ENCODE results near the gene TSN. TPM values are rescaled to one million over a fixed set of nuclear protein-coding genes. Genes with fewer than 3 reads are reported as not detected.

The TSN gene
- total RNA-seq, 1 experiment from 2014 or later: 91.5 TPM

GRCh38 chr2:121776361-121776760 lies 20.9 kb downstream of the TSN start:
- DNase-seq (ENCODE audit: low read depth, low spot score): no peak
- H3K79me2 ChIP-seq (ENCODE audit: insufficient read depth, low read length): no peaks in the 10 kb centered on the region
- TF ChIP-seq EZH2phosphoT487 (IDR thresholded peaks at IDR 0.05; ENCODE audit: borderline replicate concordance) (no peak), TCF7L2 (IDR thresholded peaks at IDR 0.05; ENCODE audit: borderline replicate concordance, extremely low read depth, insufficient read depth, insufficient read length) (no peak), YY1 (IDR thresholded peaks at IDR 0.05; ENCODE audit: extremely low read depth, insufficient replicate concordance, low read depth, low read length) (no peak), CBX3 (IDR thresholded peaks at IDR 0.05; ENCODE audit: low read depth) (no peak), ATF3 (IDR thresholded peaks at IDR 0.05) (no peak), ZBTB33 (IDR thresholded peaks at IDR 0.05; ENCODE audit: extremely low read depth, insufficient replicate concordance, low read length) (no peak), FOSL1 (IDR thresholded peaks at IDR 0.05; ENCODE audit: low read depth) (no peak), POLR2AphosphoS5 (IDR thresholded peaks at IDR 0.05; ENCODE audit: low read depth, low read length) (no peak), ZFX (IDR thresholded peaks at IDR 0.05) (no peak), EZH2 (IDR thresholded peaks at IDR 0.05) (no peak), RAD21 (IDR thresholded peaks at IDR 0.05; ENCODE audit: low read depth) (no peak), ZNF274 (IDR thresholded peaks at IDR 0.05; ENCODE audit: low read depth, low read length) (no peak), SP1 (IDR thresholded peaks at IDR 0.05; ENCODE audit: low read depth) (no peak), JUND (IDR thresholded peaks at IDR 0.05) (no peak), POLR2A (IDR thresholded peaks at IDR 0.05; ENCODE audit: borderline replicate concordance, extremely low read depth, insufficient read depth, insufficient read length) (no peak), SIN3A (IDR thresholded peaks at IDR 0.05; ENCODE audit: low read depth) (no peak), ELF1 (IDR thresholded peaks at IDR 0.05; ENCODE audit: borderline replicate concordance, low read depth) (no peak), CEBPB (IDR thresholded peaks at IDR 0.05; ENCODE audit: low read depth) (no peak)
- no peaks in the 10 kb centered on the region for H4K20me1 ChIP-seq (ENCODE audit: insufficient read depth)
- no peak overlapping the region for H3K4me3 ChIP-seq (replicated peaks in 1 of 2; ENCODE audit: low read depth in 1 of 2, low read length in 2 of 2)
- H3K27ac ChIP-seq (ENCODE audit: low read depth, low read length): no peak overlapping the region
- no peak for ATAC-seq
- no peaks in the 10 kb centered on the region for H3K27me3 ChIP-seq (ENCODE audit: insufficient read depth, low read length)
- H3K36me3 ChIP-seq (ENCODE audit: control insufficient read depth in 1 of 2, insufficient read depth in 2 of 2, low read length in 2 of 2): no peaks in the 10 kb centered on the region
- intact Hi-C loops (cut with micrococcal nuclease): no loop called here
- H2AFZ ChIP-seq (ENCODE audit: low read depth, low read length, poor library complexity, severe bottlenecking): no peak overlapping the region
- ChIA-PET RAD21 (ENCODE audit: low non-redundant PET in 1 of 2, low total read pairs in 2 of 2, uncharacterized antibody in 2 of 2, unreplicated experiment in 2 of 2) (no interaction called here), CTCF (no interaction called here), POLR2A (no interaction called here)
- H3K4me2 ChIP-seq (ENCODE audit: low read length): no peak overlapping the region
- H3K9me2 ChIP-seq (ENCODE audit: insufficient read depth): no peaks in the 10 kb centered on the region
- no TSS peak for BruUV-seq (replicated peaks)
- no peak overlapping the region for H3K9ac ChIP-seq (ENCODE audit: low read length)
- H3K4me1 ChIP-seq (ENCODE audit: control insufficient read depth in 1 of 2, insufficient read depth in 2 of 2, low read length in 2 of 2): peaks cover 5 to 14% of the 10 kb centered on the region in 2 experiments; a peak in 2 of 4 replicates
- no peaks in the 10 kb centered on the region for H3K9me3 ChIP-seq (ENCODE audit: control insufficient read depth in 1 of 2, insufficient read depth in 1 of 2, low read depth in 1 of 2, low read length in 2 of 2)
